ENCODE results near the gene ARFGAP1. TPM values are rescaled to one million over a fixed set of nuclear protein-coding genes. Genes with fewer than 3 reads are reported as not detected.
A peak's percentile ranks its signal among the peaks of the same experiment; 100 is the strongest.

Gene ARFGAP1
- total RNA-seq, result 67.0 TPM
- long read RNA-seq, transcript ARFGAP1-209 (4 exons, 2,727 nt), result minor isoform, 14 of 127 reads
- long read RNA-seq, transcript ARFGAP1-203 (13 exons, 3,281 nt), result major isoform, 55 of 127 reads
- long read RNA-seq, partial matches to known transcripts, result 33 of 127 reads
- long read RNA-seq, other reads (novel, unspliced or antisense), result 21 of 127 reads

DNA sequence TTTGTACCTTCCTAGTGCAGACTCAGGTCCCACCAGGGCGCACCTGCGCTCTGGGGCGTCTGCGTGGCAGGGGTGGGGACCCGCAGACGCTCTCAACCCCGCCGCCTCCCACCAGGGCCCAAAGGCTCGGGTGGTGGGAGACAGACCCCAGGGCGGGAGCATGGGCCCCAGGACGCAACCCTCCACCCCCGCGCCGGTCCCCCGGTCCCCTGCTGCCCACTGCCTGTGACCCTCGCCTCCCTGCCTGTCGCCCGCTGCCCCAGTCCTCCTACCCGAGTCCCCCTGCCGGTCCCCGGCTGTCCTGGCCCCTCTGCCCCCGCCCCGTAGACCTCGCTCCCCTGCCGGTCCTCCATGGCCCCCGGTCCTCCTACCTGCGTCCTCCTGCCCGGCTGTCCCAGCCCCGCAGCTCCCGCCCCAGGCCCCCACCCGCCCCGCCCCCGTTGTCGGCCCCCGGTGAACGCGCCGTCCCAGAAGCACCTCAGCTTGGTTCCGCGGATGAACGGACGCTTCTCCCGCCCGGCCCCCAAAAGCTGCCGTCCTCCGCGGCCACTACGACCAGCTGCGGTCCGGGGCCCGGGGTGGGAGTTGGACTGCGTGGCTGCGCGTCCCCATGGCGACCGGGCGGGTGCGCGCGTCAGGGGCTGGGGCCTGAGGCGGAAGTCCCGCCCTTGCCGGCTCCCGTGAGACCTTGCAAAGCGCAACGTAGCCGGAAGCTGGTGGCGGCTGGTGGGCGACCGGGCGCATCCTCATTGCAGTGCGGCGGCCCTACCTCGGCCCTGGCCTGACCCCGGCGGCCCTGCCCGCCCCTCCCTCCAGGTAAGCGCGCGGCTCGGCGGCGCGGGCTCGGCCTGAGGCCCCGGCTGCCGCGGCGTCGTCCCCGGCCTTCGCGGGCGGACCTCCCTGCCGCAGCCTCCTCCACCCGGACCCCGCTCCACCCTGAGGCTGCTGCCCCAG is at the start of gene ARFGAP1:
ARFGAP1 (plus strand) TSS at position 709 of the 954 bp plus-strand sequence. CDS start 2,768 bp downstream, outside the sequence.
- intact Hi-C loops (cut with DNase I), result no loop called here
- Histone ChIP-seq H3K27ac (peak within 1 kb of the TSS; percentile 66), H3K4me1 (peaks cover 18% of the 10 kb centered on the region), H3K27me3 (peaks cover 5% of the 10 kb centered on the region), H3K9me3 (no peaks in the 10 kb centered on the region), H3K36me3 (peaks cover 16% of the 10 kb centered on the region), H3K4me3 (peak within 1 kb of the TSS; percentile 90)
- ATAC-seq (peak; percentile 97), DNase-seq (peak; percentile 96)
- TF ChIP-seq, protein P1, sequence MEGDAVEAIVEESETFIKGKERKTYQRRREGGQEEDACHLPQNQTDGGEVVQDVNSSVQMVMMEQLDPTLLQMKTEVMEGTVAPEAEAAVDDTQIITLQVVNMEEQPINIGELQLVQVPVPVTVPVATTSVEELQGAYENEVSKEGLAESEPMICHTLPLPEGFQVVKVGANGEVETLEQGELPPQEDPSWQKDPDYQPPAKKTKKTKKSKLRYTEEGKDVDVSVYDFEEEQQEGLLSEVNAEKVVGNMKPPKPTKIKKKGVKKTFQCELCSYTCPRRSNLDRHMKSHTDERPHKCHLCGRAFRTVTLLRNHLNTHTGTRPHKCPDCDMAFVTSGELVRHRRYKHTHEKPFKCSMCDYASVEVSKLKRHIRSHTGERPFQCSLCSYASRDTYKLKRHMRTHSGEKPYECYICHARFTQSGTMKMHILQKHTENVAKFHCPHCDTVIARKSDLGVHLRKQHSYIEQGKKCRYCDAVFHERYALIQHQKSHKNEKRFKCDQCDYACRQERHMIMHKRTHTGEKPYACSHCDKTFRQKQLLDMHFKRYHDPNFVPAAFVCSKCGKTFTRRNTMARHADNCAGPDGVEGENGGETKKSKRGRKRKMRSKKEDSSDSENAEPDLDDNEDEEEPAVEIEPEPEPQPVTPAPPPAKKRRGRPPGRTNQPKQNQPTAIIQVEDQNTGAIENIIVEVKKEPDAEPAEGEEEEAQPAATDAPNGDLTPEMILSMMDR (IDR thresholded peaks at IDR 0.05), result no peak

DNA sequence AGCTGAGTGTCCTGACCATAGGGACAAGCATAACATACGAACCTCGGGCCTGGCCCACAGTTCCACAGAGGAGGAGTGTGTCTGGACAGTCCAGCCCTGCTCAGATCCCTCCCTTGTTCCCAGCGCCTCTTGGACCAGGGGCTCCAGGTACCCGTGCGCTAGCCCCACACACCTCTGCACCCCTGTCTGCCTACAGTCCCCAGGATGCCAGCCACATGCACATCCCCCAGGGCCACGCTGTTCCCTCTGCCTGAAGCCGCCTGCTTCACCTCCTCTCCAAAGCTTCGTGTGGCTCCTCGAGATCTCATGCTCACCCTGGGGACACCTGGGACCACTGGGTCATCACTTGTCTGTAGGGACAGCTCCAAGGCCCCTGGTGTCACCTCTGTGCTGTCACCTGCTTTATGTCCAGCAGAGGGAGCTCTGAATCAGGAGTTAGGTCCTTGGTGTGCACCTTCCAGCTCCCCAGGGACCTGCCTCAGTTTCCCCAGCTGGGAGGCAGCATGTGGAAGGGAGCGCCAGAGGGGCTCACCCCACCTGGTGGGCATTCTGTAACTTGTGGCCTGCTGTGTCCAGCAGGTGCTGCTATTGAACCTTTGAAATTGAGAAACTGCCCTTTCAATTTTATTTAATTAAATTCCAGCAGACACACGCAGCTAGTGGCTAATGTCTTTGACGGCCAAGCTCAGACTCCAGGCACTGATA is 49.3 kb upstream of the ARFGAP1 start:
- no peaks in the 10 kb centered on the region for H3K9me3 ChIP-seq
- no peaks in the 10 kb centered on the region for H3K36me3 ChIP-seq
- peaks cover 10% of the 10 kb centered on the region for H3K27me3 ChIP-seq
- DNase-seq (no peak), ATAC-seq (peak; percentile 55)
- intact Hi-C loops (cut with DNase I), result no loop called here
- no peak overlapping the region for H3K4me3 ChIP-seq
- no peaks in the 10 kb centered on the region for H3K4me1 ChIP-seq
- TF ChIP-seq, protein P1 (IDR thresholded peaks at IDR 0.05), result peak; percentile 71
- no peak overlapping the region for H3K27ac ChIP-seq

DNA sequence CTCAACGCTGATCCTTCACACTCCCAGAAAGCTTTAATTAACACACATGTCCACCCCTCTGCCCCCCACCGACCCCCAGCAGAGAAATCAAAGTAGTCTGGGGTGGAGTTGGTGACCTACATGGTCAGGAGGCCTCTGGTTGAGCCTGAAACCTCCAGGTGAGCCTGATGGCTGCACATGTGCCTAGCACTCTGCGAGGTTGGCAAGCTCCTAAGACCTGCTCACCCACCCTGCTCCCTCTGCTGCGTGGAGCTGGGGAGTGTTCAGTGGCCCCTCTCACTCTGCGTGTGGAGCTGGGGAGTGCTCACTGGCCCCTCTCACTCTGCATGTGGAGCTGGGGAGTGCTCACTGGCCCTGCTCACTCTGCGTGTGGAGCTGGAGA is 48.8 kb upstream of the ARFGAP1 start:
- H3K4me3 ChIP-seq, result no peak overlapping the region
- no peaks in the 10 kb centered on the region for H3K4me1 ChIP-seq
- intact Hi-C loops (cut with DNase I), result no loop called here
- no peaks in the 10 kb centered on the region for H3K9me3 ChIP-seq
- DNase-seq, result no peak
- TF ChIP-seq, protein P1 (IDR thresholded peaks at IDR 0.05), result no peak
- H3K36me3 ChIP-seq, result no peaks in the 10 kb centered on the region
- H3K27me3 ChIP-seq, result peaks cover 15% of the 10 kb centered on the region
- no peak overlapping the region for H3K27ac ChIP-seq
- ATAC-seq, result no peak

DNA sequence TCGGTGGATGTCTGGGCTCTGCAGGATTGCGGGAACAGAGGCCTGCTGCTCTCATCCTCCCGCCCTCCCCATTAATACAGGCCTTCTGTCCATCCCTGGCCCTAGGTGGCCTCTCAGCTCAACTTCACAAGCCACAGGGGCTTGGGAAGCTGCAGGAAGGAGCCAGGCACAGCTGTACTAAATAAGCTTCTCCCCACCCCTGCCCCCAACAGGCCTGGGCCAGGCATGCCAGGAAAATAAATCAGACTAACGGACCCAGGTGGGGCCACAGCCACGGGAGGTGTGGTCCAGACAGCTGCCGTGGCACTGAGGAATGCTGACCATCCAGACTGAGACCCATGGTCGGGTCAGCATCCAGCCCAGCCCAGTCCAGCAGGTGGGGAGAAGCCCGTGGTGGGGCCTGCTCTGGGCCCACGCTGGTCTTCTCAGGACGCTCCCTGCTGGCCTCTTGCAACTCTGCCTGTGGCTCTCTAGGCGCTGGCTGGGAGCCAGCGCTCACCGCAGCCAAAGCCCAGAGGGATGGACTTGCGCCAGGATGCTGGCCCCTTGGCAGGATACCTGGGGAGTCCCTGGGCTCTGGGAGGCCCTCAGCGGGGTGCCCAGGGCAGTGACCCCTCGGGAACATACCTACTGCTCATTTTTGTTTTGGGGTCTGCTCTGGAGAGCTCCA is 48.1 kb upstream of the ARFGAP1 start:
- ATAC-seq, result peak; percentile 41
- peaks cover 23% of the 10 kb centered on the region for H3K27me3 ChIP-seq
- H3K4me3 ChIP-seq, result no peak overlapping the region
- H3K4me1 ChIP-seq, result no peaks in the 10 kb centered on the region
- H3K36me3 ChIP-seq, result no peaks in the 10 kb centered on the region
- intact Hi-C loops (cut with DNase I), result no loop called here
- no peaks in the 10 kb centered on the region for H3K9me3 ChIP-seq
- peak; percentile 78 for DNase-seq
- no peak overlapping the region for H3K27ac ChIP-seq
- TF ChIP-seq, protein P1 (IDR thresholded peaks at IDR 0.05), result peak; percentile 10

DNA sequence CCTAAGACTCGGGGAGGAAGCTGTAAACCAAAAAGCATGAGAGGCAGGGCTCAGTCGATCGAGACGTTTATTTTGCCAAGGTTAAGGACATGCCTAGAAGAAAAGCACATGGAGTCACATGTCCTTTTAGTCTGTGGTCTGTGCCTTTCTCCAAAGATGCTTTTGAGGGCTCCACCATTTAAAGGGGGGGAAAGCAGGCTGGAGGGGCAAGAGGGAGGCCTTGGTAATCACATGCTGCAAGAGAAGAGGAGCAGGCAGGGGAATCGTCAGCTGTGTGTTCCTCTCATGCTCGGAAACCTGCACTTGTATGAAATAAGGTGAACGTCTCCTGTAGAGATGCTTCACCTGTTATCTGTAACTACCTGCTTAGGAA is 47.5 kb upstream of the ARFGAP1 start:
- Histone ChIP-seq H3K27ac (no peak overlapping the region), H3K9me3 (no peaks in the 10 kb centered on the region), H3K4me3 (no peak overlapping the region), H3K27me3 (peaks cover 26% of the 10 kb centered on the region), H3K36me3 (no peaks in the 10 kb centered on the region), H3K4me1 (no peaks in the 10 kb centered on the region)
- no peak for ATAC-seq
- TF ChIP-seq, protein P1 (IDR thresholded peaks at IDR 0.05), result no peak
- intact Hi-C loops (cut with DNase I), result no loop called here
- no peak for DNase-seq
